Measurements from ENCODE around the gene TMEM131.
"Not testable (repeated sequence)": the region's sequence is repeated elsewhere in the genome, so short reads cannot be mapped to it uniquely, and the experiment has no call there.

Gene TMEM131

GRCh38 chr2:97834610-97835009 lies 161.1 kb downstream of the TMEM131 start:
- TF ChIP-seq CTCF (IDR thresholded peaks at IDR 0.05; ENCODE audit: low read depth, low read length), result no peak
- H3K36me3 ChIP-seq, result peaks cover 3% of the 10 kb centered on the region
- DNase-seq, result no peak
- H3K4me3 ChIP-seq (ENCODE audit: low read depth, low read length), result no peak overlapping the region
- no peaks in the 10 kb centered on the region for H3K27me3 ChIP-seq (ENCODE audit: insufficient read depth, low read depth, severe bottlenecking)
- H3K27ac ChIP-seq, result no peak overlapping the region
- no peaks in the 10 kb centered on the region for H3K9me3 ChIP-seq (ENCODE audit: severe bottlenecking)

GRCh38 chr2:97831121-97831520 lies 164.6 kb downstream of the TMEM131 start:
- H3K27me3 ChIP-seq (ENCODE audit: insufficient read depth, low read depth, severe bottlenecking), result no peaks in the 10 kb centered on the region
- no peak for TF ChIP-seq CTCF (IDR thresholded peaks at IDR 0.05; ENCODE audit: low read depth, low read length)
- no peak for DNase-seq
- peaks cover 3% of the 10 kb centered on the region; the same call in 1 of the 2 replicates for H3K36me3 ChIP-seq
- H3K4me3 ChIP-seq (ENCODE audit: low read depth, low read length), result no peak overlapping the region
- H3K27ac ChIP-seq, result no peak overlapping the region
- no peaks in the 10 kb centered on the region for H3K9me3 ChIP-seq (ENCODE audit: severe bottlenecking)

GRCh38 chr2:97829255-97829654 lies 166.5 kb downstream of the TMEM131 start:
- H3K9me3 ChIP-seq (ENCODE audit: severe bottlenecking); H3K27ac ChIP-seq; DNase-seq; H3K4me3 ChIP-seq (ENCODE audit: low read depth, low read length); H3K27me3 ChIP-seq (ENCODE audit: insufficient read depth, low read depth, severe bottlenecking); H3K36me3 ChIP-seq: not testable (repeated sequence)

GRCh38 chr2:97827013-97827412 lies 168.7 kb downstream of the TMEM131 start:
- not testable (repeated sequence) for H3K27me3 ChIP-seq (ENCODE audit: insufficient read depth, low read depth, severe bottlenecking); H3K36me3 ChIP-seq; DNase-seq; H3K9me3 ChIP-seq (ENCODE audit: severe bottlenecking); H3K4me3 ChIP-seq (ENCODE audit: low read depth, low read length); H3K27ac ChIP-seq

- not testable (repeated sequence) for H3K9me3 ChIP-seq (ENCODE audit: severe bottlenecking); DNase-seq; H3K4me3 ChIP-seq (ENCODE audit: low read depth, low read length); H3K27me3 ChIP-seq (ENCODE audit: insufficient read depth, low read depth, severe bottlenecking); H3K36me3 ChIP-seq; H3K27ac ChIP-seq
Observed at GRCh38 chr2:97826266-97826847, 169.4 kb downstream of the TMEM131 start.

DNA sequence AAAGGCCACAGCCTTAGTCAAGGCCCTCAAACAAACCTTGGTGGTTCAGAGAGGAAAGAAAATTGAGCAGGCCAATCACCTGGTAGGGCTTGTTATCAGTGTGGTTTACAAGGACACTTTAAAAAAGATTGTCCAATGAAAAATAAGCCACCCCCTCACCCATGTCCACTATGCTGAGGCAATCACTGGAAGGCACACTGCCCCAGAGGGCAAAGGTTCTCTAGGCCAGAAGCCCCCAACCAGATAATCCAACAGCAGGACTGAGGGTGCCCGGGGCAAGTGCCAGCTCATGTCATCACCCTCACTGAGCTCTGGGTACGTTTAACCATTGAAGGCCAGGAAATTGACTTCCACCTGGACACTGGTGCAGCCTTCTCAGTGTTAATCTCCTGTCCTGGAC lies 171.7 kb downstream of the TMEM131 start:
- H3K4me3 ChIP-seq (ENCODE audit: low read depth, low read length); H3K27ac ChIP-seq; H3K27me3 ChIP-seq (ENCODE audit: insufficient read depth, low read depth, severe bottlenecking); H3K9me3 ChIP-seq (ENCODE audit: severe bottlenecking); DNase-seq; H3K36me3 ChIP-seq: not testable (repeated sequence)

- not testable (repeated sequence) for H3K27me3 ChIP-seq (ENCODE audit: insufficient read depth, low read depth, severe bottlenecking)
Observed at GRCh38 chr2:97821862-97822261, 173.9 kb downstream of the TMEM131 start.

GRCh38 chr2:97819754-97820153 lies 176.0 kb downstream of the TMEM131 start:
- Histone ChIP-seq H3K36me3 (0 out of 2 replicates have a peak, but pooled peaks cover 5% of the 10 kb centered on the region), H3K27me3 (ENCODE audit: insufficient read depth, low read depth, severe bottlenecking) (no peaks in the 10 kb centered on the region), H3K9me3 (ENCODE audit: severe bottlenecking) (no peaks in the 10 kb centered on the region), H3K4me3 (ENCODE audit: low read depth, low read length) (no peak overlapping the region), H3K27ac (no peak overlapping the region)
- no peak for TF ChIP-seq CTCF (IDR thresholded peaks at IDR 0.05; ENCODE audit: low read depth, low read length)
- DNase-seq, result no peak

More at GRCh38 chr2:97821862-97822261, 173.9 kb downstream of the TMEM131 start:
- not testable (repeated sequence) for DNase-seq; H3K36me3 ChIP-seq; H3K27ac ChIP-seq; H3K9me3 ChIP-seq (ENCODE audit: severe bottlenecking); H3K4me3 ChIP-seq (ENCODE audit: low read depth, low read length)
